Endothelial cell of umbilical vein (primary cell): ENCODE data around the gene HOXC5. TPM values are rescaled to one million over a fixed set of nuclear protein-coding genes. Genes with fewer than 3 reads are reported as not detected.

Experiments
- BruUV-seq: library from RNA; stranded (reverse); fragments of 400-500 nt; replicated peaks from 2 replicates; lab custom pipeline; 2021; lab: Mats Ljungman, UMichigan
- CTCF ChIA-PET: fragments of 300-600, 350-600 bp; sonication (Branson Sonifier 250); formaldehyde crosslinking; loops from one replicate; lab custom pipeline; 2021; ENCODE audit warnings: antibody characterized with exemption, inconsistent platforms; lab: Charles Lee
- POLR2A ChIA-PET: fragments of 300-600, 350-600 bp; sonication (Branson Sonifier 250); formaldehyde crosslinking; loops from one replicate; lab custom pipeline; 2021; ENCODE audit warnings: antibody characterized with exemption, inconsistent platforms; lab: Charles Lee
- DNase-seq: peaks from one replicate; pipeline ENCODE4 v3.0.0-alpha.2; 2011; ENCODE audit warnings: low read depth, low spot score
- FAIRE-seq: peaks from 2 replicates; lab custom pipeline; 2011; peaks lifted over from hg19 to GRCh38; lab: Jason Lieb, UNC
- H2AFZ ChIP-seq: 2 replicates; pipeline ENCODE4 v1.6.0; 2012; ENCODE audit warnings: low read depth, low read length, control low read depth, inconsistent platforms
- H3K27ac ChIP-seq: 2 replicates; pipeline ENCODE4 v1.5.1; 2011; ENCODE audit warnings: low read depth, mild to moderate bottlenecking, control low read depth, low read length, moderate library complexity; ENCODE audit not compliant: insufficient read depth
- H3K27me3 ChIP-seq, 2 experiments: 2 replicates each; pipeline versions ENCODE4 v1.6.0 to v1.6.1; 2011; ENCODE audit warnings: low read length in 2 of 2, mixed read lengths in 1 of 2; ENCODE audit not compliant: control insufficient read depth in 2 of 2, insufficient read depth in 2 of 2
- H3K36me3 ChIP-seq, 2 experiments: 2 replicates in 1 of 2; 3 replicates in 1 of 2; pipeline ENCODE4 v1.5.1; 2011; ENCODE audit warnings: low read length in 2 of 2, mild to moderate bottlenecking in 1 of 2, moderate library complexity in 1 of 2; ENCODE audit not compliant: control insufficient read depth in 2 of 2, insufficient read depth in 2 of 2; ENCODE audit errors: extremely low read depth in 1 of 2
- H3K4me1 ChIP-seq: 3 replicates; pipeline ENCODE4 v1.5.1; 2011; ENCODE audit warnings: mild to moderate bottlenecking, low read length; ENCODE audit not compliant: control insufficient read depth, insufficient read depth; ENCODE audit errors: extremely low read depth
- H3K4me2 ChIP-seq: 2 replicates; pipeline ENCODE4 v1.6.1; 2011; ENCODE audit warnings: low read length, control low read depth, mixed read lengths; ENCODE audit not compliant: insufficient read depth
- H3K4me3 ChIP-seq, 3 experiments: fragments of 200-600 bp in 1 of 3; sonication (generic), shearing (Covaris generic) in 1 of 3; replicated peaks in 1 of 3; 2 replicates each; pipeline ENCODE4 v1.5.1; 2011 to 2016; ENCODE audit warnings: control low read depth in 3 of 3, low read length in 3 of 3, mild to moderate bottlenecking in 2 of 3, inconsistent platforms in 1 of 3, low read depth in 1 of 3, moderate library complexity in 1 of 3; ENCODE audit not compliant: insufficient read depth in 1 of 3
- H3K79me2 ChIP-seq: 2 replicates; pipeline ENCODE4 v1.6.0; 2012; ENCODE audit warnings: low read length, inconsistent platforms; ENCODE audit not compliant: control insufficient read depth, insufficient read depth
- H3K9ac ChIP-seq: replicated peaks from 2 replicates; pipeline ENCODE3; 2011; ENCODE audit warnings: low read length, control low read depth; ENCODE audit not compliant: insufficient read depth; ENCODE audit errors: extremely low read depth
- H3K9me1 ChIP-seq: replicated peaks from 3 replicates; pipeline ENCODE4 v1.6.0; 2011; ENCODE audit warnings: mild to moderate bottlenecking, low read length; ENCODE audit not compliant: control insufficient read depth, insufficient read depth; ENCODE audit errors: extremely low read depth
- H3K9me3 ChIP-seq: replicated peaks from 2 replicates; pipeline ENCODE4 v1.5.1; 2012; ENCODE audit warnings: low read length, inconsistent platforms; ENCODE audit not compliant: control insufficient read depth, insufficient read depth
- H4K20me1 ChIP-seq: replicated peaks from 2 replicates; pipeline ENCODE3; 2011; ENCODE audit warnings: mild to moderate bottlenecking, low read length; ENCODE audit not compliant: control insufficient read depth, insufficient read depth; ENCODE audit errors: extremely low read depth
- CTCF ChIP-seq, 2 donors: IDR thresholded peaks; 1 replicate in 1 of 2; 2 replicates in 1 of 2; pipeline ENCODE4 v1.5.1; 2011; ENCODE audit warnings: low read length in 2 of 2, mild to moderate bottlenecking in 2 of 2, moderate library complexity in 2 of 2, control low read depth in 1 of 2, inconsistent platforms in 1 of 2, low read depth in 1 of 2; ENCODE audit not compliant: insufficient read depth in 1 of 2; ENCODE audit errors: extremely low read depth in 1 of 2
- EZH2 ChIP-seq: IDR thresholded peaks from 2 replicates; pipeline ENCODE4 v1.6.1; 2012; ENCODE audit warnings: borderline replicate concordance, low read depth, mild to moderate bottlenecking, moderate library complexity, low read length, inconsistent platforms; ENCODE audit not compliant: severe bottlenecking
- FOS ChIP-seq: IDR thresholded peaks from 2 replicates; pipeline ENCODE4 v1.6.1; 2011; ENCODE audit warnings: mild to moderate bottlenecking, low read length, moderate library complexity, borderline replicate concordance; ENCODE audit not compliant: insufficient read depth
- GATA2 ChIP-seq: IDR thresholded peaks from 2 replicates; pipeline ENCODE4 v1.7.0; 2011; ENCODE audit warnings: low read depth, mild to moderate bottlenecking, moderate library complexity, mixed read lengths, low read length; ENCODE audit not compliant: insufficient read length, insufficient read depth
- JUN ChIP-seq: IDR thresholded peaks from 2 replicates; pipeline ENCODE4 v1.6.1; 2011; ENCODE audit warnings: borderline replicate concordance, low read depth; ENCODE audit not compliant: insufficient read length, insufficient read depth
- MYC ChIP-seq: IDR thresholded peaks from one replicate; pipeline ENCODE4 v1.6.1; 2011; ENCODE audit warnings: mild to moderate bottlenecking, low read depth, low read length
- POLR2A ChIP-seq: IDR thresholded peaks from 2 replicates; pipeline ENCODE4 v1.6.1; 2012; ENCODE audit warnings: low read depth, mild to moderate bottlenecking, control low read depth, low read length
- POLR2AphosphoS5 ChIP-seq: IDR thresholded peaks from 2 replicates; pipeline ENCODE4 v1.6.1; 2012; ENCODE audit warnings: low read depth, mild to moderate bottlenecking, control low read depth, low read length, moderate library complexity; ENCODE audit not compliant: insufficient read depth
- dilution Hi-C: fragments of 300-500 bp; cut with MboI; formaldehyde crosslinking; loops from one replicate; pipeline ENCODE4 v1.15.0; 2019; ENCODE audit warnings: low sequenced_read_pairs; ENCODE audit not compliant: extremely low pct_ligation_motif_present
- intact Hi-C: fragments of 100-400 bp; cut with micrococcal nuclease; formaldehyde crosslinking; loops from one replicate; pipeline ENCODE4 v1.10.0; 2022
- polyA plus RNA-seq, 4 experiments: library from polyadenylated mRNA; depleted of rRNA in 3 of 4; stranded (reverse) in 3 of 4; unstranded in 1 of 4; fragments of >200 nt; gene quantifications; 2 replicates each; pipeline versions ENCODE4 v1.2.1 to v1.2.3, GENCODE V29; 2011 to 2012; ENCODE audit warnings: missing spikeins in 1 of 4
- total RNA-seq: library from RNA; stranded (reverse); gene quantifications from 2 replicates; pipeline ENCODE4 v1.2.3, GENCODE V29; 2021
- TF ChIP-seq, protein P1 (sequence below): IDR thresholded peaks from 2 replicates; pipeline ENCODE4 v1.6.1; 2011; ENCODE audit not compliant: insufficient read depth, insufficient read length

The HOXC5 gene
- total and polyA plus RNA-seq, 2 donors (not counting 3 experiments of a cell fraction or from before 2014, with no cell fraction given) = not detected

DNA sequence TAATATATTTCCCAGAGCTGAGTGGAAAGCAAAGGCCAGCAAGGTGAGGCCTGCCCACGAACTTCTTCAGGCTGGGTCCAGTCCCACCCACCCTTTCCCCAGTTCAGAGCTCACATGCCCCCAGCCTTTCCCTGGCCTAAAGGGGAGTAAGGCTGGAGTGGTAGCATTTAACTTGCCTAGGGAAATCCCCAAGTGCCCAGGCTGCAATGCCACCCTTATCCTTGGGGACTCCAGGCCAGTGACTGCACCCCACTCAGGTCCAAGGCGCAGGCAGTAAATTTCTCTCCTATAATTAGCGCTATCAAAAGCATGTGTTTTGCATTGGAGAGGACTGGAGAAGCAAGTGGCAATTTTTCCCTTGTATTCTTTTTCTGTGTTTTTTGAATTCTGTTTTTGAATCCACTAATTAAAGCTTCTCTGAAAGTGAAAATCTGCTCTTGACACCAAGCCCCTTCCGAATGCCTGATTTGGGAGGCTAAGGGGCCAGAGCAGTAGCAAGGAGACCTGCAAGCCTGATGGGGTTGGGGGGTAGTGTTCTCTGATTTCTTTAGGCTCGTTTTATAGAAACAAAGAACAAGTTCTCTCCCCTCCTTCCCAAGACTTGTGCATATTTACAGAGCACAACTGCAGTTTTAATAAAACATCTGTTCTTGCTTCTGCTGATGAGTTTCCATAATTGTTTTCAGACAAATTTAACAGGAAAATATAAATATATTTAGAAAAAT, 8.1 kb upstream of the HOXC5 start:
- BruUV-seq = no TSS peak
- Histone ChIP-seq H3K27me3 (peaks cover 84 to 97% of the 10 kb centered on the region in 2 experiments), H3K4me3 (no peak overlapping the region), H3K9ac (no peak overlapping the region), H2AFZ (no peak overlapping the region), H3K36me3 (no peaks in the 10 kb centered on the region), H3K9me3 (no peaks in the 10 kb centered on the region), H3K27ac (no peak overlapping the region), H3K79me2 (no peaks in the 10 kb centered on the region), H3K4me1 (no peaks in the 10 kb centered on the region), H3K9me1 (no peaks in the 10 kb centered on the region), H4K20me1 (no peaks in the 10 kb centered on the region), H3K4me2 (no peak overlapping the region)
- TF ChIP-seq, protein P1, sequence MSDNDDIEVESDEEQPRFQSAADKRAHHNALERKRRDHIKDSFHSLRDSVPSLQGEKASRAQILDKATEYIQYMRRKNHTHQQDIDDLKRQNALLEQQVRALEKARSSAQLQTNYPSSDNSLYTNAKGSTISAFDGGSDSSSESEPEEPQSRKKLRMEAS = no peak
- TF ChIP-seq MYC = no peak
- no peak for TF ChIP-seq FOS
- TF ChIP-seq POLR2A = no peak
- no peak for TF ChIP-seq POLR2AphosphoS5
- no peak for TF ChIP-seq CTCF (IDR thresholded peaks at IDR 0.05; ENCODE audit: extremely low read depth in 1 of 2, insufficient read depth in 1 of 2, low read depth in 1 of 2, low read length in 2 of 2)
- TF ChIP-seq EZH2 = no peak
- no peak for TF ChIP-seq GATA2
- no peak for TF ChIP-seq JUN
- FAIRE-seq (no peak), DNase-seq (no peak)
- CTCF ChIA-PET = interaction anchor here (0.9 to 2.1 kb wide), 3 partner anchors 8 to 177 kb away, joined by 4 to 19 read pairs (median 5); partner anchors contain the start of gene HOXC5
- dilution Hi-C loops (no loop called here), intact Hi-C loops (no loop called here)
- POLR2A ChIA-PET = no interaction called here
